ENCODE measurements around the gene DUSP10. TPM values are rescaled to one million over a fixed set of nuclear protein-coding genes. Genes with fewer than 3 reads are reported as not detected.

Gene DUSP10
- total RNA-seq, 4 donors from 2014 or later = 6.8 to 12.9 (median 9.0) TPM

GRCh38 chr1:221711656-221712055 lies 30.2 kb downstream of the DUSP10 start:
- TF ChIP-seq CTCF (IDR thresholded peaks at IDR 0.05; ENCODE audit: low read depth) = no peak

GRCh38 chr1:221711063-221711577 lies 30.8 kb downstream of the DUSP10 start:
- no peak for TF ChIP-seq CTCF (IDR thresholded peaks at IDR 0.05; ENCODE audit: low read depth)

GRCh38 chr1:221709854-221710253 lies 32.0 kb downstream of the DUSP10 start:
- no peak for TF ChIP-seq CTCF (IDR thresholded peaks at IDR 0.05; ENCODE audit: low read depth)

- TF ChIP-seq CTCF (IDR thresholded peaks at IDR 0.05; ENCODE audit: low read depth) = no peak
Measured at GRCh38 chr1:221708987-221709386, 32.9 kb downstream of the DUSP10 start.

GRCh38 chr1:221708076-221708571 lies 33.8 kb downstream of the DUSP10 start:
- no peak for TF ChIP-seq CTCF (IDR thresholded peaks at IDR 0.05; ENCODE audit: low read depth)

GRCh38 chr1:221706876-221707582 lies 34.9 kb downstream of the DUSP10 start:
- no peak for TF ChIP-seq CTCF (IDR thresholded peaks at IDR 0.05; ENCODE audit: low read depth)

- TF ChIP-seq CTCF (IDR thresholded peaks at IDR 0.05; ENCODE audit: low read depth) = no peak
Measured at GRCh38 chr1:221706191-221706590, 35.7 kb downstream of the DUSP10 start.
